Urothelium cell line (cell line): ENCODE results near the gene TRERF1.

Experiments
- DNase-seq: peaks from one replicate; pipeline ENCODE4 v3.0.0; 2011; ENCODE audit warnings: low spot score, mixed read lengths
- FAIRE-seq: peaks from 2 replicates; lab custom pipeline; 2011; peaks lifted over from hg19 to GRCh38; lab: Jason Lieb, UNC

Gene TRERF1

DNA sequence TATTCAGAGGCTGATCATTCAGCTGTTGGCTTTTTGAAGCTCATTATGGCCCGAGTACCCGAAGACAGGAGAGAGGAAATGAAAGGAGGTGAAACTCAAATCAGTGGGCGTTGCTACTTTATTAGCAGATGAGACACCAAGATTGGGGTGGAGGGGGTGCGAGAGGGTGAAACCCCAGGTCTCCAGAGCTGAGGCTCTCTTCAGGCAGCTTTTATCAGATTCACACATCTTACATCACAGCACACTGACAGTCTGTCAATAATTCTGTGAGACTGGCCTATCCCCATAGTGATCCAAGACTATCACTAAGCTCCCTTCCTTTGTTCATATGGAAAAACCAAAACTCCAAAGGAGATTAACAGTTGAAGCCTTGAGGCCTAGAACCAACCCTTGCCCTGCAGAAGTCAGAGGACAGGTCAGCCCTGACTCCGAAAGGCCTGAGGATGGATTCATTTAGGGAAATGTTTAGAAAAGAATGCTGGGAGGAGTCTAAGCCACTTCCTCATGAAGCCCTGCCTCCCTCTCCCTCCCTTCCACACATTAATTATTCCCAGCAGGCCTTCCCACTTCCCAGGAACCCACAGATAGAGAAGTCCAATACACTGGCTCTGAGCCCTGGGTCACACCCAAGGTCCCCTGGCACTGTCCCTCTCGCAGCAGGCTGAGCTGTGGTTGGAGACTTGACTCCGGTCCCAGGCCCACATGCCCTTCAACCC lies 23.2 kb downstream of the TRERF1 start:
- no peak for FAIRE-seq
- no peak for DNase-seq

DNA sequence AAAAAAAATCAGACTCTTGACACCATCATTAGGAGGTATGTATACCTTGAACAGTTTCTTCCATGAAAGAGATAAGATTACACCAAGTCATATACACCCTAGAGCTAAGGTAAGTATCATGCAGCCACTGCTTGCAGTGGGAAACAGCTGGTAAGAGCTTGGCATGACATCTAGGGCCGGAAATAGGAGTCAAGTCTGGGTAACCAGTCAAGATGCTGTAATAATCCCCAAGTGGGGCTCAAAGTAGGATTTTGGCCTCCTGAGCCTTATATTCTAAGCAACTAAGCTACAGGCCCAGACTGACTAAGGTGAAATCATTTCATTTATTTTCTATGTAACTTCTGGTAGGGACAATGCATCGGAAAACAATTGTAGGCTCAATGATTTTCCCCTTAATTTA lies 23.9 kb downstream of the TRERF1 start:
- DNase-seq (no peak), FAIRE-seq (no peak)

GRCh38 chr6:42426191-42426590 lies 25.5 kb downstream of the TRERF1 start:
- FAIRE-seq (no peak), DNase-seq (no peak)

- FAIRE-seq (no peak), DNase-seq (no peak)
Observed at GRCh38 chr6:42424906-42425474, 26.7 kb downstream of the TRERF1 start.

- FAIRE-seq: no peak
Observed at GRCh38 chr6:42423244-42423643, 28.5 kb downstream of the TRERF1 start.

DNA sequence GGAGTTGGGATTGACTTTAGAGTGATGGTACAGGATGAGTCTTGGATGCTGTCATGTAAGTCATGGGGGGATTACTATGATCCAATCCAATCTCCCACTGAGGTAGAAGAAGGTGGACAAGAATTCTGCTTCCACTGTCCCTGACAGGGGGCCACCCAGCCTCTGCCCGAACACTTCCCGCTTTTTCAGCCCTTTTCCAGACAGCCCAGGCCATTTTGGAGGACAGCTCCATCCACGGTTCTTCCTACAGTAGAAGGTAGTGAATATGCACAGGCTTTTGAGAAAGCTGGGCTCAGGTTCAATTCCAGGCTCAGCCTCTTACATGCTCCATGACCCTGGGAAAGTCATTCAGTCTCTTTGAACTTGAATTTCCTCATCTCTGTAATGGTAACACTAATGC lies 31.0 kb downstream of the TRERF1 start:
- FAIRE-seq (no peak), DNase-seq (no peak)

More at GRCh38 chr6:42423244-42423643, 28.5 kb downstream of the TRERF1 start:
- DNase-seq: no peak

DNA sequence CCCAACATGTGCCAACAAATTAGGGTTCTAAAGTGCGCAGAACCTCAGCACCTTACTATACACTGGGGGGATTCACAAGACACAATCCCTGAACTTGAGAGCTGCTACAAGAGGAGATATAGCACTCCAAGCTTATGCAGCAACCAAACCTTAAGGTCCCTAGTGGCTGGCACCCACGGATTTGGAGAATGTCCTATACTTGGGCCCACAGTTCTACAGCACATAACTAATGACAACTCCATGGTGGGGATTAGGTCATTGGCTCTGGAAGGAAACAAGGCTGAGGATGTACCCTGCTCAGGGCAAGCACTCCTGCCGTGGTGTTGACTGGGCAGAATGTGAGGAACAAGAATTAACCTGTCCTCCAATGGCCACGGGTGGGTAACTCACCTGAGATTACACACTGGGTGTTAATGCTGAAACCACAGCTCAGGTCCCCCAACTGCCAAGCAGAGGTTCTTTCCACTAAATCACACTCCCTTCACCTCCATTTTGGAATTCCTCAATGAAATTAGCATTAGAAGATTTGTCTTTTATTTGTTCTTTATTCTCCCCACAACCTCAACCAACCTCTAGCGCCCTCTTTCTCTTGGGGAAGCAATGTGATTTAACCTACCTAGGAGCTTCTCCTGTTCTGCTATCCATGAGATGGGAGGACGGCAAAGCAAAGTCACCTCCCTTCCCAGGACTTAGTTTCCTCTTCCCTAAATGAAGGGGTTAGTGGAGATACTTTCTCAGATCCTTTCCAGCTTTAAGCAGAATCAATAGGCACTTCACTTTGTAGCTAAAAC lies 32.0 kb downstream of the TRERF1 start:
- DNase-seq (no peak), FAIRE-seq (no peak)

DNA sequence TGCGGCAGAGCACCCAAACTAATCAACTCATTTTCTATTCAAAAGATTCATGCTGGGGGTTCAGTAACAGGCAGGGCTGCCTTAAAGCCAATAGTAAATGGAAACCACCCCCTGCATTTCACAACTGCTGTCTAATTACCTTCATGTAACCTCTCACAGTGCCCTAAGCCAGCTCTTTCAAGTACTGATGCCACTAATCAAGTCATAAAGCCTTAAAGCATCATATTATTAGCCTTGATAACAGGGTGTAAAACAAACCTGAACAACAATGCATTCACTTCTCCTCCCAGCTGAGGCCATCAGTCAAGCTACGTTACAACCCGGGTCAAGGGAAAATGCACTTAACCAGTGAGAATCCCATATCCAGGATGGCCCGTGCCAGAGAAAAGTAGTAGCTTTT lies 33.0 kb downstream of the TRERF1 start:
- FAIRE-seq: no peak

DNA sequence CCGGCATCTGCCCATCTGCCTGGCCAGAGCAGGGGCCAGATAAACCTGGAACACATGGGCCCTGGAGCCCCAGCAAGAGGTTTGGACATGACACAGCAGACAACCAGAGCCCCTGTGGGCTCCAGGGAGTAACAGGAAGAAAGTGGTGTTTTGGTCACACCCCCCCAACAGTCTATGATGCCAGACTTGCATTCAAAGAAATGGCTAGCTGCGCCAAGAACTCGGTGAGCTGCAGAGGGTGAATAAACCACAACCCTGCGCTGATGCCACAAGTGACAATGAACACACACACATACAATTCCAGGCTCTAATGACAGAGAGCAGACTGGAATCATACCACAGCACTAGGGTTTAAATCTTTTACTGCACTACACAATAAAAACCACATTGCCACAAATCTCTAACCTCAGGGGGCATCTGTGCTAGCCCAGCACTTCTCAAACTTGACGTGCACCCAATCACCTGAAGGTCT lies 34.0 kb downstream of the TRERF1 start:
- DNase-seq: no peak
- FAIRE-seq: no peak

More for the DNA sequence above, 33.0 kb downstream of the TRERF1 start:
- no peak for DNase-seq

- no peak for FAIRE-seq
- no peak for DNase-seq
Observed at GRCh38 chr6:42411406-42411805, 40.3 kb downstream of the TRERF1 start.

DNA sequence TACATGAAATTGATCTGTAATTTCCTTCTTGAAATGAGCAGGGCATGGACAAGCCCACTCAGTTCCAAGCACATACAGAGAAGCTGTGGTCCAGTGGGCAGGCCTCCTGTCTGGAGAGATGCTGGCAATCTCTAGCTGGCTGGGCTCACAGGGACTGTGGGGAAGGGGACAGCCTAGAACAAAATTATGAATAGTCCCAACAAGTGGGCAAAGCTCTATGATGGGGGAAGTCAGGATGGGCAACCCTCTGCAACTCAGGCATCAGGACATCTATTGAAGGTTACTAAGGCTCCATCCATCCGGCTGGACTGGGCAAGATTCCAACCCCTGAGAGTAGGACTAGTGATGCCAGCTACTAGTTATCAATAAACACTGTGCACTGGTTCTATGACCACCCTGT lies 40.9 kb downstream of the TRERF1 start:
- FAIRE-seq (no peak), DNase-seq (no peak)

- FAIRE-seq (no peak), DNase-seq (no peak)
Observed at GRCh38 chr6:42409581-42409980, 42.1 kb downstream of the TRERF1 start.

DNA sequence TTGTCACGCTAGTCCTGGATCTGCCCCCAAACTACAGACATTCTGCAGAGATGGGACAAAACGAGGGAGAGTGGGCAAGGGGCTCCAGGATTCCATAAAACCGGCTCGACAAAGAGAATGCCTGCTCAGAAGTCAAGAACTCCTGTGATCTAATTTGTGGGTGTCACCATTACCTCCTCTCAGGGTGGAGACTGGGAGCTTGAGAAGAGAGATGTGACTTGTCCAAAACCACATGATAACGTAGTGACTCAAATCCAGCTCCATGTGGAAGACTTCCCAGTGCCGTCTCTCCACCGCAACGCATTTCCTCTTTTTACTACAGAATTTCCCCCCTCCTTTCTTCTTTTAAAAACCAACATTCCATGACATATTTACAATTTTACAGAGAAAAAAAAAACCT lies 44.3 kb downstream of the TRERF1 start:
- no peak for DNase-seq
- no peak for FAIRE-seq

GRCh38 chr6:42406306-42407280 lies 45.1 kb downstream of the TRERF1 start:
- FAIRE-seq (no peak), DNase-seq (no peak)

DNA sequence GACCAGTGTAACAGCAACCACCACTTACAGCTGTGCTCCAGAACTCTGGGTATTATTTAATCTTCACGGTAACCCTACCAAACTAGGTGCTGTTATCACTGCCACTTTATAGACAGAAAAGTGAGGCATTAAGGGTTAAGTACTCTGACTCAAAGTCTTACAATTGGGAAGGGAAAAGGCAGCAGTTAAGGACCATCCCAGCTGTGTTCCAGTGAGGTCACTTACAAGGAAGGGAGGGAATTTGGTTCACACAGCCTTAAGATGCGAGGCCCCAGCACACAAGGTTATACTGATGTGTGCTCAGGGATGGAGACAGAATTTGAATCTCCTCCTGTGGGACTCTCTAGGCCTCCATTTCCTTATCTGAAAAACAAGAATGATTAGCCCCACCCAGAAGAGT lies 46.7 kb downstream of the TRERF1 start:
- FAIRE-seq (no peak), DNase-seq (no peak)

DNA sequence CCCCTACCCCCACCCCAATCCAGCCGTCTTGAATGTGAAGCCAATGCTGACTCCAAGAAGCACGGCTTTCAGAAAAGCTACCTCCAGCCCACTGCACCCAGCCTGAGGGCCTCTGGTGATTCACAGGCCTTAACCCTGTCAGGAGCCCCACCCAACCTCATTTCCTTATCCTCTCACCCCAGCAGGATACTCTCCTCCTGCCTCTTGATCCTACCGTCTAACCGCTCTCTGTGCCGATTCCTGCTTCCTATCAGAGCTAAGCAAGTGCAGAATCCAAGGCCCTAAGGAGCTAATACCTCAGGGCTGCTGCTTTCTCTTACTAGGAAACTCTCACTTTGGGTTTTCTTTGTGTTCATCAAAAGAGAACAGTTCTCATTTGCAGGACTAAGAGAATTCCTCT lies 47.2 kb downstream of the TRERF1 start:
- FAIRE-seq (no peak), DNase-seq (peak; percentile 26)

GRCh38 chr6:42403831-42404230 lies 47.9 kb downstream of the TRERF1 start:
- DNase-seq (no peak), FAIRE-seq (no peak)

- FAIRE-seq (no peak), DNase-seq (no peak)
Observed at GRCh38 chr6:42403421-42403820, 48.3 kb downstream of the TRERF1 start.

DNA sequence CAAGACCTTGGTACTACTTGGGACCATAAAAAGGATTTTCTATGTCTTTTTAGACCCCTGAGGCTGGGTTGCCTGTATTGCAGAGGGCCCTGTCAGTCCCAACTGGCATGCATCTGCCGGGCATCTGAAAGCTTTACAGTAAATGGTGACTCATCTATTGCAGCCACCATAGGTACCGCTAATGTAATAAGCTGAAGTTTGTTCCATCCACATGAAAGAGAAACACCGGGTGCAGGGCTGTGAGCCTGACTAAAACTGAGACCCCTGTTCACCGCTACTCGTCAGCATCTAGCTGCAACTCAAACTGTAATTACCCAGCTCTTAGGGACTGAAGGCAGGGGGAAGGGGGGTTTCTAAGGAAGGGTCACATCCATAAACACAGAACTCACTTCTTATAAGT lies 49.5 kb downstream of the TRERF1 start:
- FAIRE-seq: no peak
- no peak for DNase-seq

GRCh38 chr6:42401613-42401951 lies 50.1 kb downstream of the TRERF1 start:
- FAIRE-seq (no peak), DNase-seq (no peak)
